ENCODE results near the gene CYB561A3. TPM values are rescaled to one million over a fixed set of nuclear protein-coding genes. Genes with fewer than 3 reads are reported as not detected.

The CYB561A3 gene
- total and polyA plus RNA-seq, 10 donors = 62.1 to 138 (median 91.4) TPM

- no peak for DNase-seq
- WGBS, 5 donors = 84 to 95% (median 88%) methylated on average over 6 of the region's 6 CpGs
- peaks cover 0 to 76% (median 61%) of the 10 kb centered on the region in 6 donors for H3K36me3 ChIP-seq
- peaks cover 16 to 53% (median 33%) of the 10 kb centered on the region in 6 donors for H3K4me1 ChIP-seq
- H3K9me3 ChIP-seq = no peaks in the 10 kb centered on the region
- H3K4me3 ChIP-seq = no peak overlapping the region
- intact Hi-C loops (cut with DNase I; ENCODE audit: low total_unique reads) = no loop called here
- peak overlapping the region in 1 of 8 donors; percentile 15 for H3K27ac ChIP-seq
- no peaks in the 10 kb centered on the region for H3K27me3 ChIP-seq (replicated peaks in 1 of 7)
- no peak for TF ChIP-seq POLR2A (IDR thresholded peaks at IDR 0.05)
- TF ChIP-seq CTCF (IDR thresholded peaks at IDR 0.05 in 8 of 11, conservative IDR thresholded peaks at IDR 0.05 in 3 of 11) = no peak
- TF ChIP-seq POLR2AphosphoS5 (IDR thresholded peaks at IDR 0.05) = no peak
Observed at GRCh38 chr11:61367406-61367805, 5.7 kb upstream of the CYB561A3 start.

GRCh38 chr11:61364012-61364675, 2.5 kb upstream of the CYB561A3 start:
- Histone ChIP-seq H3K4me1 (peaks cover 31 to 60% (median 46%) of the 10 kb centered on the region in 6 donors), H3K27ac (no peak overlapping the region), H3K36me3 (peaks cover 0 to 57% (median 54%) of the 10 kb centered on the region in 6 donors), H3K9me3 (no peaks in the 10 kb centered on the region), H3K4me3 (no peak overlapping the region), H3K27me3 (replicated peaks in 1 of 7) (no peaks in the 10 kb centered on the region)
- 87 to 95% (median 92%) methylated on average over 5 of the region's 5 CpGs for WGBS, 5 donors
- no peak for DNase-seq
- intact Hi-C loops (cut with DNase I; ENCODE audit: low total_unique reads) = no loop called here
- TF ChIP-seq POLR2A (IDR thresholded peaks at IDR 0.05) (no peak), CTCF (IDR thresholded peaks at IDR 0.05 in 8 of 11, conservative IDR thresholded peaks at IDR 0.05 in 3 of 11) (no peak), POLR2AphosphoS5 (IDR thresholded peaks at IDR 0.05) (no peak)

- Histone ChIP-seq H3K27me3 (replicated peaks in 1 of 7) (no peaks in the 10 kb centered on the region), H3K4me1 (peaks cover 39 to 66% (median 55%) of the 10 kb centered on the region in 6 donors), H3K4me3 (peak overlapping the region; percentile 59 to 93 (median 79)), H3K27ac (peak overlapping the region; percentile 98 to 100 (median 99)), H3K9me3 (no peaks in the 10 kb centered on the region), H3K36me3 (peaks cover 0 to 41% (median 39%) of the 10 kb centered on the region in 6 donors)
- intact Hi-C loops (cut with DNase I; ENCODE audit: low total_unique reads) = no loop called here
- TF ChIP-seq POLR2A (IDR thresholded peaks at IDR 0.05) (no peak), CTCF (IDR thresholded peaks at IDR 0.05 in 8 of 11, conservative IDR thresholded peaks at IDR 0.05 in 3 of 11) (no peak), POLR2AphosphoS5 (IDR thresholded peaks at IDR 0.05) (no peak)
- no peak for DNase-seq
- 0 to 1% (median 0%) methylated on average over 12 of the region's 12 CpGs for WGBS, 5 donors
Observed at GRCh38 chr11:61362542-61362875, 827 bp upstream of the CYB561A3 start.

- peaks cover 0 to 33% (median 27%) of the 10 kb centered on the region in 6 donors for H3K36me3 ChIP-seq
- DNase-seq = no peak
- no peaks in the 10 kb centered on the region for H3K9me3 ChIP-seq
- TF ChIP-seq POLR2A (IDR thresholded peaks at IDR 0.05) = no peak
- no peak for TF ChIP-seq POLR2AphosphoS5 (IDR thresholded peaks at IDR 0.05)
- TF ChIP-seq CTCF (IDR thresholded peaks at IDR 0.05 in 8 of 11, conservative IDR thresholded peaks at IDR 0.05 in 3 of 11) = no peak
- WGBS, 5 donors = 4 to 5% (median 4%) methylated on average over 20 to 22 of the region's 22 CpGs
- H3K27me3 ChIP-seq (replicated peaks in 1 of 7) = no peaks in the 10 kb centered on the region
- intact Hi-C loops (cut with DNase I; ENCODE audit: low total_unique reads) = no loop called here
- peak overlapping the region; percentile 59 to 93 (median 79) for H3K4me3 ChIP-seq
- H3K27ac ChIP-seq = peak overlapping the region; percentile 98 to 100 (median 99)
- H3K4me1 ChIP-seq = peaks cover 41 to 75% (median 67%) of the 10 kb centered on the region in 6 donors
Observed at GRCh38 chr11:61361237-61361740, 393 bp downstream of the CYB561A3 start.

Measured in spleen (tissue), 11 donors.